HS-27A (cell line): ENCODE data around the gene ZSCAN16.

Experiments used
- DNase-seq: peaks from one replicate; pipeline ENCODE4 v3.0.0-alpha.2; 2012; ENCODE audit warnings: low read depth, missing footprints

Gene ZSCAN16

DNA sequence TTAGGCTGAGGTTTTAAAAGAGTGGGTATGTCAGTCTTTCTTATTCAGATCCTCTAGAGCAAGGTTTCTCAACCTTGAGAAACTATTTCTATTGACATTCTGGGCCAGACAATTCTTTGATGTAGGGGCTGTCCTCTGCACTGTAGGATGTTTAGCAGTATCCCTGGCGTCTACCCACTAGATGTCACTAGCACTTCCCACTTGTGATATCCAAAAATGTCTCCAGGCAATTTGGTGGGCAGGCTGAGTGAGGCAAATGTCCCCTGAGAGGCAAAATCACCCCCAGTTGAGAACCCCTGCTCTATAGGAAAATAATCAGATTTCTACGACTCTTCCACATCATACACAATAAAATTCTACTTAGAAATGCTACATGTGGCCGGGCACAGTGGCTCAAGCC, 9.6 kb downstream of the ZSCAN16 start:
- no peak for DNase-seq

DNA sequence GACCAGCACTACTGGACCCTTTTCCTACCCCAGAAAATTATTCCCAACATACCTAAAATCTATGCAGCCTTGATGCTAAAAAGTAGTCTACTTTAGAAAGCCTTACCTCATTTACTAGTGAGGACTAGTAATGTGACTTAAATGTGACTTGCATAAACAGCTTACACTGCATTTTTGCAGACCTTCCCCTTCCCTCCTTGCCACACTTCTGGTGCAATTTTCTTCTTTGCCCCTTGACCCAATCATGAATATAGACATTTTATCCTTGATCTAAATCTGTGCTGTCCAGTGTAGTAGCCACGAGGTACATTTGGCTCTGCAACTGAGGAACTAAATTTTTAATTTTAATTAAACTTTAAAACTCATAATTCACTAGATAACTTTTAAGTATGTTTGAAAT, 10.3 kb downstream of the ZSCAN16 start:
- DNase-seq: no peak

DNA sequence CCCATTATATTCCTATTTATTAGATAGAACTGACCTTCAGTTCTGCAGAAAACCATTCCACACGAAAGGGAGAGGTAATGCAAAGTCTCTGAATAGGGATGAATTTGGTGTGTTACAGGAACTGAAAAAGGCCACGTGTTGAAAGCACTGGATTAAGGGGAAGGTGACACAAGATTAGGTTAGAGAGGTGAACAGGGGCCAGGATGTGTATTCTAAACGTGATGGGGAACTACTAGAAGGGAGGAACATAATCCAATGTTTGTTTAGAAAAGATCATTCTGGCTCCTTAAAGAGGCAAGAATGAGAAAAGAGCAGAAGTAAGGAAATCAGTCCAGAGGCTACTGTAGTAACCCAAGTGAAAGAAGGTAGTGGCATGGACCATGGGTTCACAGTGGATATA, 11.0 kb downstream of the ZSCAN16 start:
- no peak for DNase-seq

DNA sequence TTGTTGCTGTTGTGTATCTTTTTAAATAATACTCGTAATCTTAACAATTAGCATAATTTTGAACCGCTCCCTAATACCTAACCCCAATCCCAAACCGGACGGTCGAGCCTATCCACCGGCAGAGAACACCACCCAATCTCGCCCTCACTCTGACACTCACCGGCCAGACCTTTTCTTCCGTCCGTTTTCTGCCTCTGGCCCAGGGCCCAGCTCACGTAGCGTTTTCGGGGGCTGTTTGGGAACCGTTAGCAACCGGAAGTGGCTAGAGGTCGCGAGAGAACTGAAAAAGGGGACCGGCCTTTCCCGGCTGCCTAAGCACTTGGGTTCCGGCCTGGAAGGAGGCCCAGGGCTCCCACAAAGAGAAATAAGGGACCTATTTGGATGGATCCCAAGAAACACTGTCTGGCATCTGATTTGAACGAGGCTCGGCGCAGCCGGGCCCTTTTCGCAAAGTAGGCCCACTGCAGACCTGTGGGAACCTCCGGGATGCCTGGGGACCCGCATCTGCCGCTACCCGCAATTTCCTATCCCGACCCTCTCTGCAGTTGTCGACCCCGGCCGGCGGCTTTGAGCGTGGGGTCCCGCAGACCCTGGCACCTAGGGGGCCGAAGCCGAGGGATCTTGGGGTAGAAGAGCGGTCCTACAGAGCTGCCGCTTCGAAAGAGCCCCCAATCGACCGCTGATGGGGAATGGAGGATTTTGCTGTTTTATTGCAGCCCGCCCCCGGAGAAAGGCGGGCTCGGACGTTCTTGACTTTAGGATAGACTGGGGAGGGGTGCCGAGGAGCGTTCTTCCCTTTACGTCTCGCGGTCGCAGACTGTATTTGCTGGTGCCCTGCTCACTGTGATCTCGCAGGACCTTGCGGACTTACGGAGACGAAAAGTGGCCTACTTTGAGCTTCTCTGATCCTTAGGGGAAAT, 12.4 kb downstream of the ZSCAN16 start:
- peak; percentile 94 for DNase-seq

DNA sequence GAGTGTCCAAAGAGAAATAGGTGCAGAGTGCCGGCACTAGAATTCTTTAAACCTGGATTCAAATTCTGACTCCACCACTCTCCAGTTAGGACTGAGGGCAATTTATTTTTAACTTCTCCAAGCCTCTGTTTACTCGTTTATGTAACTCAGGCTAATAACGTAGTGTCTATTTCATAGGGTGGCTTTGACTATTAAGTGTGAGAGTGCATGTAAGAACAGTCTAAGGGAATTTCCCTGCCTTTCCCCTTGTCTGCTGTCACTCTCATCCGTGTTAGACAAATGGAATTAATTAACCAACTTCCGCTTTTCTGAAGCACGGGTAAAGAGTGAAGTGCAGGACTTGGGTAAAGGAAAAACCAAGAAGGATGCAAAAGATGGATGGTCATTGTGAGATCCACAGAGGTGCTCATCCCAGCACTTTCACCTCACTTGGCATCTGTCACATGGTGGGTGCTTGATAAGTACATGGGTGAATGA, 13.1 kb downstream of the ZSCAN16 start:
- DNase-seq: no peak

DNA sequence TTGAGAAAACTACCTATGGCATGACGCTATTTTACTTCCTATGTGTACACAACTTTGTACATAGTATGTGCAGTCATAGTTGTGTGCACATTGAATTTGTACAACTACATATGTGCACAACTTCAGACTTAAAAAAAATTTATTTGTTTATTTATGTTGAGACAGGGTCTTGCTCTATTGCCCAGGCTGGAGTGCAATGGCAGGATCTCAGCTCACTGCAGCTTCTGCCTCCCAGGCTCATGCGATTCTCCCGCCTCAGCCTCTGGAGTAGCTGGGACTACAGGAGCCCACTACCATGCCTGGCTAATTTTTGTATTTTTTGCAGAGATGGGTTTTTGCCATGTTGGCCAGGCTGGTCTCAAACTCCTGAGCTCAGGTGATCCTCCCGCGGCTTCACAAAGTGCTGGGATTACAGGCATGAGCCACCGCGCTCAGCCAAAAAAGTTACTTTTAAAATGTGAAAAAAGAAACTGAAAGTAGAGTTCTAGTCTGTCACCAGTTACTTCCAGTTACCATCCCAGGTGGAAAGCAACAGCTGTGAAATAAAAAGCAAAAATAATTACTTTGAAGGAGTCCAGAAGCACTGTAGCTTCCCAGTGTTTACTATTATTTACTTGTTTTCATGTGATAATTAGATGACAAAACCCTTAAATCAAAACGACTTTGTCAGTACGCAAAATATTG, 15.6 kb downstream of the ZSCAN16 start:
- no peak for DNase-seq

DNA sequence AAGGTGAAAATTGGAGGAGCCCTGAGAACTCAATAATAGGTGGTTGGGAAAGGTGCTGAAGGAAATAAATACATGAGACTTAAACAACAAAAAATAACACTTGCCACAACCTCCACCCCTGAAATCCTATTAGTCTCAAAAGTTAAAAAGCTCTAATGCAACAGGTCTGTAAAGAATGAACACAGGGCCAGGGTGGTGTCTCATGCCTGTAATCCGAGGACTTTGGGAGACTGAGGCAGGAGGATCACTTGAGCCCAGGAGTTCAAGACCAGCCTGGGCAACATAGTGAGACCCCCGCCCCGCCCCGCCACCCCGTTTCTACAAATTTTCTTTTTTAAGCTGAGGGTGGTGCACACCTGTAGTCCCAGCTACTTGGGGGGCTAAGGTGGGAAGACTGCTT, 16.2 kb downstream of the ZSCAN16 start:
- DNase-seq: no peak

DNA sequence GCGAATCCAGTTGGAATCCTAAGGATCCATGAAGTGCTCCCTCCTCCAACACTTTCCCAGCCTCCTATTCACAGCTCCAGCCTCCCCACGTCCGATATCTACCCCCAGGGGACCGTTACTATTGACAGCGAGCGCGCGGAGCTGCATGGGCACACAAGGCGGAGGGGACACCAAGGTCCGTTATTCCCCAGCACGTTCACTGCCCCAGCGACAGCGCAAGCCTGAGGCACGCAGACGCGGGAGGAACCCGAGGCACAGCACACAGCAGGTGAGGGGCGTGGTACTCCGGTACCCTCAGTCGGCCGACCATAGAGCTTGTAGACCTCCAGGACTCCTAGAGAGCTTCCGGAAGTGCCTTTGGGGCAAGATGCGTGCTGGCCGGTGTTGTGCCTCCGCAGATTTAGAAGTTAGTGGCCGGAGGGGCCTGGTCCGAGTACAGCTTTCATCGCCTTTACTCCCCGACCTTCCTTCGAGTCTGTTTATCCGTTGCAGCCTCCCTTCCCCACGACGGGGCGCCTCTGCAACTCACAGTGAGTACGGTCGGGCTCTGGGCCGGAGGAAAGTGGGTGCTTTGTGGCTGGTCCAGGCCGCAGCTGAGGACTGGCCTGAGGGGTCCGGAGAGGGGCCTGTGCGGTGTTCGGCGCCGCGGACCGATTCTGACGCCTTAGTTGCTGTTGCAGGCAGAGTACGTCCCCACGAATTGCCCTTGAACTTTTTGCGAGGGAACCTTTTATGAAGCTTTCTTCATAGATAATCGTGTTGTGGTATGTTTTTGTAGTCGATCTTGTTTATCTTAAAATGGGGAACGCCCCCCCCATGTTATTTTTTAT, 17.3 kb downstream of the ZSCAN16 start, which contains the start of gene ZKSCAN8:
Gene ZKSCAN8 (plus strand): TSS at position 384 of the 830 bp plus-strand sequence. CDS start 6,525 bp downstream, outside the sequence.
- no peak for DNase-seq

DNA sequence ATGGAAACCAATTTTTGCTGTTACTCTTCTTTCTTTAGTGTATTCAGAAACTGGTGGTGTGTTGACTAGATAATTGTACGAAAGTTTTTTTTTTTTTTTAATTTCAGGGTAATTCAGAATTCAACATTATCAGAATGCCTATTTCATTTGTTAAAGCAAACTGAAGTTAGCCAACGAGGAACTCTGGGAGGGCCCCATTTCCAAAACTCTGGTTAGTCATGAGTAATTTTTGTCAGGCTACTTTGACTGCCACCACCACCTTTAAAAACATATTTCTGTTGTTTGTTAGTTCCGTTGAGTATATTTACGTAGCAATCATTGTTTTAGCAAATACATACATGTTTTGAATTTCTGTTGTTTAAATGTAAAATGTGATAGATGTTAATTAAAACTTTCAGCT, 18.0 kb downstream of the ZSCAN16 start:
- DNase-seq: no peak

DNA sequence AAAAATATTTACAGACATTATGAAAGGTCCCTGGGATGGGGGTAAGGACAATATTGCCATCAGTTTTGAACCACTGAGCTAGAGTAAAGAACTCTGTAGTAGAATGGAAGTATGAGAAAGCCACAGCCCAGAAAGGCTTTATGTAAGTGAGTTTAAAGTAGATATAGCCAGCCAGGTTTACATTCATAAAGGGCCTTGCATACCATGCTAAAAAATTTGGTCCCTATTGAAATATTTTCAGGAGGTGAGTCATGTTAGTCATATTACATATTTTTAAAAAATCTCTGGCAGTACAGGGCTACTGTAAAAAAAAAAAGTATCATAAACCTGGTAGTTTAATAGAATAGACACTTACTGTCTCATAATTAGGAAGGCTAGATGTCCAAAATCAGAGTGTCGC, 20.8 kb downstream of the ZSCAN16 start:
- no peak for DNase-seq

DNA sequence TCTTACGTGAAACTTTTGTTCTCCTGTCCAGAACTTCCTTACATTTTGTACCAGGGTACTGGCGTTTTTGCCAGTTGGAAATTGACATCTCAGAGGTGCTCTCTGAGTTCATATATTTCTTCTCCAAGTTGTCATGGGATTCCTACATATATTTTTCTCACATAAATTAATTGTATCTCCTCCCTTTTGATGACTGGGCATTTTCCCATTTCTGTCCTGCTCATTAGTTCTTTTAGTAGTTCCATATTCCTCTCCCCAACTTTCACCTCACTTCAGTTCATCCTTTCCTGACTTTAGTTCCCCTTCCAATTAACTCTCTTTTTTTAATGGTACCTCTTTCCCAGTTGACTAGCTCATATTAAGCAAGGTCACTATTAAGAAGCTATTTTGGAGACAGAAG, 28.1 kb downstream of the ZSCAN16 start:
- no peak for DNase-seq

DNA sequence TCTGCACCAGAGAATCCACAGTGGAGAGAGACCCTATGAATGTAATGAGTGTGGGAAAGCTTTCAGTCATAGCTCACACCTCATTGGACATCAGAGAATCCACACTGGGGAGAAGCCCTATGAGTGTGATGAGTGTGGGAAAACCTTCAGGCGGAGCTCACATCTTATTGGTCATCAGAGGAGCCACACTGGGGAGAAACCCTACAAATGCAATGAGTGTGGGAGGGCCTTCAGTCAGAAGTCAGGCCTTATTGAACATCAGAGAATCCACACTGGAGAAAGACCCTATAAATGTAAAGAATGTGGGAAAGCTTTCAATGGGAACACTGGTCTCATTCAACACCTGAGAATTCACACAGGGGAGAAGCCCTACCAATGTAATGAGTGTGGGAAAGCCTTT, 29.1 kb downstream of the ZSCAN16 start:
- DNase-seq: no peak

DNA sequence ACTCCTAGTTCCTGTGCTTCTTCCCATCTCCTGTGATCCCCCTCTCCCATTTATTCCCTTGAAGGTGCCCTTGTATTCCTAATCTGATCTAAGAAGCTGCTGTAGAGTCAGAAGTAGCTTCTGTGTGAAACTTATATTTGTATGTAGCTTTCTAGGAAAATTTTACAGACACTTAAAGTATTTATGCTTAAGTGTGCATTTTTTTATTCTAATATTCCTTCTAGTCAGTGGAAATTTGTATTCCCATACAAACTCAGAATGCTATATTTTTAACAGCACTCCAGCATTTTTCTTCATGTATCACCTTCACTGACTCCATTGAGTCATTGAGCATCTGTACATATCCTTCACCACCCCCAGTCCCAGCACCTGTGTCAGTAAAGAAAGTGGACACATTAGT, 29.9 kb downstream of the ZSCAN16 start:
- DNase-seq: no peak

DNA sequence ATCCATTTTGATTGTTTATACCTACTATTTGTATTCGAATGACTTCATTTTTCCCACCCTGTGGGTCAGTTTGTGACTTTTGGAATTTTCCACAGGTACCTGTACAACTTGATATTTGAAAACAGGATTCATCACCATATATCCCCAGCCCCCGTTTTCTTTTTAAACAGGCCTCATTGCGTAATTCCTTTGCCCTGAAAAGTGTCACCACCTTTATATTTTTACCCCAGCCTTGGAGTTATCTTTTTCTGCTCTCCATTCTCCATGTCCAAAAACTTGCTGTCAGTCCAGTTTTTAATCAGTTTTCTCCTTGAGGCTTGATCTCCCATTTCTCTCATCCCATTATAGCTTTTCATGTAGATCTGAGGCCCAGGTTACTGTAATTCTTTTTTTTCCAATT, 33.9 kb downstream of the ZSCAN16 start:
- DNase-seq: no peak

DNA sequence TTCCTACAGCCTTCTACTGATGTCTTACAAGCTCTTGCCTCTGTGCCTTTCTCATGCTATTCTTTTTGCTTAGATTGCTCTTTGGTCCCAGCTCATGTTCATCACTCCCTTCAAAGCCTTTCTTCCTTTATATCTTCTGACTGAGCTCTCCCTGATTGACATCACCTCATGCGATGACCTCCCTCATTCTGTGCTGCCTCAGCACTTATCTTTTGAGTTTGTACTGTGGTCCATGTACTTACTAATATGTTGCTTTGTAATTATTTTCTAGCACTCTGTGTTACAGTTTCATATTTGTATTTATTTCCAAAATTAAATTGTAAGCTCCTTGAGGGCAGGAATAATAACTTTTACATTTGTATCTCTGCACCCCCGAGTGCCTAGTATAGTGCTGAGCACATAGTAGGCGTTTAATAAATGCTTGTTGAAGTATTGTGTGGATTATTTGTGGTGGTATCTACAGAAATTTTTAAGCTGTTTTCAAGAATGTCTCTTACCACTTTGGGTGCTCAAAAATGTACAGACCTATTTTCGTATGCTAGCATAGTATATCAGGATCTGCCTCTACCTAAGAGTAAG, 34.7 kb downstream of the ZSCAN16 start:
- DNase-seq: no peak

DNA sequence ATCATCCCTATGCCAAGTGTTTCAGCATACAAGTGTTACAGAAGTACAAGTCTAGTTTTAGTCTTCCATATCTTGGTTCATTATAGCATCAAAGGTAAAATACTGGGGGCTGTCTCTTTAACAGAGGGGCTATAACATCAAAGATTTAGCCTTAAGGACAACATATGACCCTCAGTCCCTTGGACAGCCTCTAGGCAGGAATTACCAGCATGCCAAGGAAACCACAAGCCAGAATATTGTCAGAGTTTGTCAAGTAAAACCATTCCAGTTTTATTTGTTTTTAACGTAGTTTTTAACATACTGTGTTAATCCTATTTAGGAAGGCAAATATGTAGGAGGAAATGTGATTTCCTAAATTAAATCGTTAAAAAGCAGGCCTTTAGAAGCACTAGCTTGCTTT, 35.8 kb downstream of the ZSCAN16 start:
- no peak for DNase-seq

DNA sequence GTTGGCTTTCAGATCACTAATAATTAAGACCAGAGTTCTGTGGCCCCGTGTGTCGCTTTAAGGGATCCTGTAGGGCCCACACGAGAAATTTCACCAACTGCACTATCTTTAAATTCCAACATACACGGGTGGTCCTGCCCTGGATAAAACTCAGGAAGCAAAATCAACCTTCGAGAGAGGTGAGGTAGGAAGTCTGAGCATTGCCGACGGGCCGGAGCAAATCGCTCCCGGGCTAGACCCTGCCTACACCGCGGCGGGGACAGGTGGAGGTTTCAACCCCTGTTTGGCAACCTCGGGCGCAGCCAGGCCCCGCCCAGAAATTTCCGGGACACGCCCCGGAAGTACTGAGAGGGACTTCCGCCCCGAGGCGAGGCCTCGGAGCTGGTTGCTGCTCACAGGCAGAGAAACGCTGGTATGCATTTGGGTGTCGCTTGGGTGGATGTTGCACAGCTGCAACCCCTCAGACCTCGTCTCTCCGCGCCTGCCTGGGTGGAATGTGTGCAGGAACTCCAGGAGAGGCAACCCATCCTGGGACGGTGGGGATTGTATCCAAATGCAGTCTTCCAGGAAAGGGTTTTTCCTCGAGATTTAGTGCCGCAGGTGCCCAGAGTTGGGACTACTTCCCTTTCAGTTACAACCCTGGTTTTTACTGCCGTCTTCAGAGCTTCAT, 37.1 kb downstream of the ZSCAN16 start:
- DNase-seq: no peak

DNA sequence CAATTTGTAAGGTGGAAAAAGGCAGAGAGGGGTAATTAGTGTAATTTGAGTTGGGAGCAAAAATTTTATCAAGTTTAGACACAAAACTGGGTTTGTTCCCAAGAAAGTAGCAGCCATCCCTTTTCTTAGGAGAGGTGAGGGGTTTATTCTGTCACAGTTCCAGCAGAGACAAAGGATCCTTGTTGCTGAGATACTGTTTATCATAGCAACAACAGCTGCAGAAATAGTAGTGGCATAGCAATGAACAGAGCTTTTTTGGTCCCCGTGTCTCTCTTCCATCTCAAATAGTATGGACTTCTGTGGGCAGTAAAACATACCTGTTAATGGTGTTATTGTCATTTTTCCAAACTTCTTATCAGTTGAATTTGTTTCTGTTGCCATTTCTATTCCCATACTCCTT, 41.2 kb downstream of the ZSCAN16 start:
- DNase-seq: no peak

DNA sequence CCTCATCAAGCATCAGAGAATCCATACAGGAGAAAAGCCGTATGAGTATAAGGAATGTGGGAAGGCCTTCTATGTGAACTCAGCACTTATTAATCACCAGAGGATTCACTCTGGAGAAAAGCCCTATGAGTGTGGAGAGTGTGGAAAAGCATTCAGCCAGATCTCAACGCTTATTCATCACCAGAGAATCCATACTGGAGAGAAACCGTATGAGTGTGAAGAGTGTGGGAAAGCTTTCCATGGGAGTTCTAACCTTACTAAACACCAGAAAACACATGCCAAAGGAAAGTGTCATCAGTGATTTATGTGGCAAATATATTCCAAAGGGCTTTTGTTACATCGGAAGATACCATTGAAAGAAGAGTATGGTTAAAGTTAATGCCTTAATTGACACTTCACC, 42.7 kb downstream of the ZSCAN16 start:
- peak; percentile 91 for DNase-seq

DNA sequence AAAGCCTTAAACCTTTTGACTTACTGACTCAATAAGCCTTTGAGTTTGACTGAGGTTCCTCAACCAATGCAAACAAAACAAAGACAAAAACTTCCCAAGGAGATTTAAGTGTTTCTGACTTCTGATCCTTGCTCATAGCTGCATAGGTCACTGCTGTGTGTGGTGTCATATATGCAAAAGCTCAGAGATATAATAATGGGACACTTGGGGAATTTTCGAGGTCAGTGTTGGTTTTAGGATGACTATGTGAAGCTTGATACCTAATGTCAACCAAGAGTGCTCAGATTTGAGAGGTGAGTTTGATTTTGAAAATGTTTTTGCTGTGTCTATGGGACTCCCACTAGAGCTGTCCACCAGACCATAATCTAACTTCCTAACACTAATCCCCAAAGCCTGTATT, 43.5 kb downstream of the ZSCAN16 start:
- DNase-seq: peak; percentile 1

DNA sequence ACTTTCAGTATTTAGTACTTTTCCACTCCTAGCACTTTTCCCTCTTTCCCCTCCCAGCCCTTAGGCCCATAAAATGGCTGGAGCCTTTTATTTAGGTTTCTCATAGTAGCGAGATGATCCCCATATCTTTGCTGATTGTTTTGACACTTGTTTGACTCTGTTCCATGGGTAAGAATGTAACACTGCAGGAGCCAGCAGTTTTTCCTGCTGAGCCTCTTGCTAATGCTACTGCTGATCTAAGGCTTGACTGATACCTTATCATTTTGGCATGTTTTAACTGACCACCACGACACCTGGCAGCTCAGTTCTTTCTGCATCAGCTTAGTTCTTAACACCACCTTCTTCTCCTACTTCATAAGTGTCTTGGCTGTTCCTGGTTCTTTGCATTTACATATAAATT, 46.9 kb downstream of the ZSCAN16 start:
- no peak for DNase-seq
